GM08714 (cell line): ENCODE measurements around the gene C16orf95.

Experiments used
- H3K4me3 ChIP-seq: fragments of 200-500 bp; sonication (Bioruptor generic); 2 replicates; pipeline ENCODE4 v1.5.1; 2014; ENCODE audit warnings: mild to moderate bottlenecking, low read length, inconsistent platforms
- ZNF274 ChIP-seq: IDR thresholded peaks from 2 replicates; pipeline ENCODE4 v1.6.1; 2012; ENCODE audit warnings: mild to moderate bottlenecking, low read depth, low read length

Gene C16orf95

GRCh38 chr16:87353613-87354012 lies 36.4 kb upstream of the C16orf95 start:
- no peak for TF ChIP-seq ZNF274
- no peak overlapping the region for H3K4me3 ChIP-seq

GRCh38 chr16:87352818-87353217 lies 35.6 kb upstream of the C16orf95 start:
- TF ChIP-seq ZNF274, result no peak
- H3K4me3 ChIP-seq, result no peak overlapping the region

GRCh38 chr16:87351320-87351698 lies 34.1 kb upstream of the C16orf95 start:
- H3K4me3 ChIP-seq, result no peak overlapping the region
- TF ChIP-seq ZNF274, result no peak

GRCh38 chr16:87350681-87351319 lies 33.6 kb upstream of the C16orf95 start:
- no peak overlapping the region for H3K4me3 ChIP-seq
- TF ChIP-seq ZNF274, result no peak

GRCh38 chr16:87350031-87350430 lies 32.8 kb upstream of the C16orf95 start:
- no peak overlapping the region for H3K4me3 ChIP-seq
- no peak for TF ChIP-seq ZNF274

- no peak overlapping the region for H3K4me3 ChIP-seq
- TF ChIP-seq ZNF274, result no peak
Observed at GRCh38 chr16:87348616-87349157, 31.5 kb upstream of the C16orf95 start.

GRCh38 chr16:87347932-87348615 lies 30.9 kb upstream of the C16orf95 start:
- H3K4me3 ChIP-seq, result no peak overlapping the region
- no peak for TF ChIP-seq ZNF274

- no peak for TF ChIP-seq ZNF274
- H3K4me3 ChIP-seq, result no peak overlapping the region
Observed at GRCh38 chr16:87346517-87347060, 29.4 kb upstream of the C16orf95 start.

GRCh38 chr16:87345726-87346424 lies 28.7 kb upstream of the C16orf95 start:
- H3K4me3 ChIP-seq, result no peak overlapping the region
- TF ChIP-seq ZNF274, result no peak

- H3K4me3 ChIP-seq, result no peak overlapping the region
- TF ChIP-seq ZNF274, result no peak
Observed at GRCh38 chr16:87344931-87345631, 27.9 kb upstream of the C16orf95 start.

- TF ChIP-seq ZNF274, result no peak
- H3K4me3 ChIP-seq, result no peak overlapping the region
Observed at GRCh38 chr16:87344165-87344930, 27.2 kb upstream of the C16orf95 start.

- no peak overlapping the region for H3K4me3 ChIP-seq
- TF ChIP-seq ZNF274, result no peak
Observed at GRCh38 chr16:87343753-87344050, 26.5 kb upstream of the C16orf95 start.

GRCh38 chr16:87342978-87343752 lies 26.0 kb upstream of the C16orf95 start:
- H3K4me3 ChIP-seq, result no peak overlapping the region

More at GRCh38 chr16:87342978-87343752, 26.0 kb upstream of the C16orf95 start:
- TF ChIP-seq ZNF274, result no peak
